LNCAP (cell line): ENCODE data around the gene ST7.

ENCODE experiments used
- TF ChIP-seq, protein P1 (sequence below): fragments of 450-650 bp; IDR thresholded peaks from 2 replicates; pipeline ENCODE4 v1.5.1; 2017; ENCODE audit warnings: mild to moderate bottlenecking

The ST7 gene

GRCh38 chr7:117036053-117036669 lies 82.9 kb downstream of the ST7 start:
- TF ChIP-seq, protein P1, sequence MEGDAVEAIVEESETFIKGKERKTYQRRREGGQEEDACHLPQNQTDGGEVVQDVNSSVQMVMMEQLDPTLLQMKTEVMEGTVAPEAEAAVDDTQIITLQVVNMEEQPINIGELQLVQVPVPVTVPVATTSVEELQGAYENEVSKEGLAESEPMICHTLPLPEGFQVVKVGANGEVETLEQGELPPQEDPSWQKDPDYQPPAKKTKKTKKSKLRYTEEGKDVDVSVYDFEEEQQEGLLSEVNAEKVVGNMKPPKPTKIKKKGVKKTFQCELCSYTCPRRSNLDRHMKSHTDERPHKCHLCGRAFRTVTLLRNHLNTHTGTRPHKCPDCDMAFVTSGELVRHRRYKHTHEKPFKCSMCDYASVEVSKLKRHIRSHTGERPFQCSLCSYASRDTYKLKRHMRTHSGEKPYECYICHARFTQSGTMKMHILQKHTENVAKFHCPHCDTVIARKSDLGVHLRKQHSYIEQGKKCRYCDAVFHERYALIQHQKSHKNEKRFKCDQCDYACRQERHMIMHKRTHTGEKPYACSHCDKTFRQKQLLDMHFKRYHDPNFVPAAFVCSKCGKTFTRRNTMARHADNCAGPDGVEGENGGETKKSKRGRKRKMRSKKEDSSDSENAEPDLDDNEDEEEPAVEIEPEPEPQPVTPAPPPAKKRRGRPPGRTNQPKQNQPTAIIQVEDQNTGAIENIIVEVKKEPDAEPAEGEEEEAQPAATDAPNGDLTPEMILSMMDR: no peak

DNA sequence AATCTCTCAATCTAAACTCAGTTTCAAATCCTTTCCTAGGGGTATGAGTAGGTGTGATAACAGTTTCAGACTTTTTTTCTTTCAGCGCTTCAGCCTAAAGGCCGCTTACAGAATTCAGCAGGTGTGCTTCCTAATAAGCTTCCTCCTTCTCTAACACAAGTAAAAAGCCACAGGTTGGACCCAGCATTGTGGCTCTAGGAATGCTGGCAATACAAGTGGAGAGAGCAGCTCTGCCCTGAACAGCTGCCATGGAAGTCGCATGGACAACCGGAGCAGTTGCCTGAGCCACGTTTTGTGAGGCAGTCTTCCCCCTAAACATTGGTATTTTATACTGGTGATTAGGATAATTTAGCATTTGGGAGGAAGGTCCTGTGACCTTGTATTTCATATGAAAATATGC lies 83.5 kb downstream of the ST7 start:
- TF ChIP-seq, protein P1: no peak

- TF ChIP-seq, protein P1: no peak
Observed at GRCh38 chr7:117038408-117038807, 85.1 kb downstream of the ST7 start.

- TF ChIP-seq, protein P1: no peak
Observed at GRCh38 chr7:117041007-117041406, 87.7 kb downstream of the ST7 start.

DNA sequence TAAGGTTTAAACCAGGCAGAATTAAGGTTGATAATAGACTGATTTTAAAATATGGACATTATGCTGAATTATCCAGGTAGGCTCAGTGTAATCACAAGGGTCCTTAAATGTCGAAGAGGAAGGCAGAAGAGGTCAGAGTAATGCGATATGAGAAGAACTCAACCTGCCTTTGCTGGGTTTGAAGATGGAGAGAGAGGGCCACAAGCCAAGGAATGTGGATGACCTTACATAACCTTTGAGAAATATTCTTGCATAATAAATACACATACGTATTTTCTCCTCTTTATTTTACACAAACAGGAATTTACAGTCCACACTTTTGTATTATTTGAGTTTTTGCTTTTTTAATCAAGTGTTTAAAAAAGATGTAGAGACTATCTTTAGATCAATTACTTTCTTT lies 88.5 kb downstream of the ST7 start:
- TF ChIP-seq, protein P1: no peak

DNA sequence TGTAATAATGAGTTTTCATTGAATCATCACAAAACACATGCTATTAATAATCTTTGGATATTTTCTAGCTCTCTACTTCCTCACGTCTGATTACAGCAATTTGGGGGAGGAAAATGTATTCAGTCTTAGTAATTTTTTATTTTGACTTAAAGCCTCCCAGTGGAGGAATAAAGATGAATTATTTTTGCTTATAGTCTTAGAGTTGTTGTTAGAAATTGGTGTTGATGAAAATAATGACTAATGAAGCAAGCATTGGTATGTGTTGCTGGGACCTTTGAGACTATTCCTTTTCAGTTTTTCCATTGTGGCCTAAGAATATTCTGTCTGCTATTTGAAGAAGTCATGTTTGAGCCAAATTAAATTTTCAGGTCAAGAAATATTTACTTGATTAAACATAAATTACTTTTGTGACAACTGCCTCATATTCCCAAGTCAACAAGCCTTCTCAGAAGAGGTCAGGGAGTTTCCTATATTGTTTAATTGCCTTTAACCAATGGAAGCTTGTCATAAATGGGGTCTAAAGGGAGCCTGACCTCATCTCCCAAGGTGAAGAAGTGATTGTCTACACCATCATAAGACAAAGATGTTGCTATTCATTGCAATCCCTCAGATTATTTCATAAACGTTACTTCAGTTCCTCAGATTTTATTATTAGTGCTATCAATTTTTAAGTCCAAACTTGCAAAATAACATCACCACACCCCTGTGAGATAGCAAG lies 90.0 kb downstream of the ST7 start:
- TF ChIP-seq, protein P1: no peak

DNA sequence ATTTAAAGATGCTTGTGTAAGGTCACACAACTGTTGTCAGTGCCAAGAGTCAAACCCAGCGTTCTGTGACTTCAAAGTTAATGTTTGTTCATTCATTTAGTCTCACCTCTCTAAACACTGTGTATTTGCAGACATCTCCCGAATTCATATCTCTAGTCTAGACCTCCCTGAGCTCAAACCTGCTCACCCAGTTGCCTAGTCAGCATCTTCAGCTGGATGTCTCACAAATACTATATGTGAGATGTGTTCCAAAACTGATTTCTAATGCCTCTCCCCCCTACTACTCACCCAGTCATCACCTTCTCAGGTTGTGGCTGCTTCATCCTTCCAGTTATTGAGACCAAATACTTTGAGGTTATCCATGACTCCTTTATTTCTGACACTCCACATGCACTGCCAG lies 91.4 kb downstream of the ST7 start:
- TF ChIP-seq, protein P1: no peak
